ENCODE data around the gene WDR75.

The WDR75 gene

GRCh38 chr2:189440644-189440946, 679 bp upstream of the WDR75 start:
- DNase-seq (ENCODE audit: low read depth, low spot score): no peak
- WGBS (ENCODE audit: insufficient coverage, insufficient read length): no CpG with 5 or more reads among the region's 8 CpGs
- peak overlapping the region; percentile 96; the same call in 1 of the 2 replicates for H3K4me3 ChIP-seq (ENCODE audit: low read length)
- H3K36me3 ChIP-seq (ENCODE audit: control insufficient read depth, insufficient read depth, low read length): no peaks in the 10 kb centered on the region
- H3K9me3 ChIP-seq (ENCODE audit: control insufficient read depth, insufficient read depth, low read length): no peaks in the 10 kb centered on the region
- no peaks in the 10 kb centered on the region for H3K27me3 ChIP-seq (ENCODE audit: control insufficient read depth, insufficient read depth, low read length)
- H3K4me1 ChIP-seq (ENCODE audit: control insufficient read depth, insufficient read depth, low read length): no peaks in the 10 kb centered on the region; the same call in 1 of the 2 replicates
- H3K27ac ChIP-seq (ENCODE audit: low read length): no peak overlapping the region

DNA sequence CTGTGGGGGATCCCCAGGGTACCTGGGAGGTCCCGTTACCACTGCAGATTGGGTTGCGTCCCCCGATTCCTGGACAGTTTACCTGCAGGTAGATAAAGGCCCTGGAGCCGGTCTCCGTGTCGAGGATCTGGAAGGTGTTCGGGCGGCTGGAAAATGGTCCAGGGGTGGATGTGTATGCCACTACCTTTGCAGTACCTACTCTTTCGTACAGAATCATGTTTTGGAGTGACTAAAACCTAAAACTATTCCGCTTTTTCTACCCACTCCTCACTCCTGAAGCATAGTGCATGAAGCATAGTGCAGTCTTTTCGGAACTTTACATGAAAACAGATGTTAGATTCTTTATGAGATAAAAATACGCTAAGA, 418 bp downstream of the WDR75 start:
- no CpG with 5 or more reads among the region's 12 CpGs for WGBS (ENCODE audit: insufficient coverage, insufficient read length)
- no peaks in the 10 kb centered on the region; the same call in 1 of the 2 replicates for H3K4me1 ChIP-seq (ENCODE audit: control insufficient read depth, insufficient read depth, low read length)
- H3K27me3 ChIP-seq (ENCODE audit: control insufficient read depth, insufficient read depth, low read length): no peaks in the 10 kb centered on the region
- H3K27ac ChIP-seq (ENCODE audit: low read length): no peak overlapping the region
- no peaks in the 10 kb centered on the region for H3K36me3 ChIP-seq (ENCODE audit: control insufficient read depth, insufficient read depth, low read length)
- DNase-seq (ENCODE audit: low read depth, low spot score): no peak
- no peaks in the 10 kb centered on the region for H3K9me3 ChIP-seq (ENCODE audit: control insufficient read depth, insufficient read depth, low read length)
- H3K4me3 ChIP-seq (ENCODE audit: low read length): peak overlapping the region; percentile 96; the same call in 1 of the 2 replicates

GRCh38 chr2:189442468-189442867, 1.2 kb downstream of the WDR75 start:
- no peak overlapping the region for H3K27ac ChIP-seq (ENCODE audit: low read length)
- H3K9me3 ChIP-seq (ENCODE audit: control insufficient read depth, insufficient read depth, low read length): no peaks in the 10 kb centered on the region
- DNase-seq (ENCODE audit: low read depth, low spot score): no peak
- no peaks in the 10 kb centered on the region for H3K36me3 ChIP-seq (ENCODE audit: control insufficient read depth, insufficient read depth, low read length)
- no peaks in the 10 kb centered on the region; the same call in 1 of the 2 replicates for H3K4me1 ChIP-seq (ENCODE audit: control insufficient read depth, insufficient read depth, low read length)
- WGBS (ENCODE audit: insufficient coverage, insufficient read length): no CpG with 5 or more reads among the region's 10 CpGs
- H3K27me3 ChIP-seq (ENCODE audit: control insufficient read depth, insufficient read depth, low read length): no peaks in the 10 kb centered on the region
- no peak overlapping the region for H3K4me3 ChIP-seq (ENCODE audit: low read length)

DNA sequence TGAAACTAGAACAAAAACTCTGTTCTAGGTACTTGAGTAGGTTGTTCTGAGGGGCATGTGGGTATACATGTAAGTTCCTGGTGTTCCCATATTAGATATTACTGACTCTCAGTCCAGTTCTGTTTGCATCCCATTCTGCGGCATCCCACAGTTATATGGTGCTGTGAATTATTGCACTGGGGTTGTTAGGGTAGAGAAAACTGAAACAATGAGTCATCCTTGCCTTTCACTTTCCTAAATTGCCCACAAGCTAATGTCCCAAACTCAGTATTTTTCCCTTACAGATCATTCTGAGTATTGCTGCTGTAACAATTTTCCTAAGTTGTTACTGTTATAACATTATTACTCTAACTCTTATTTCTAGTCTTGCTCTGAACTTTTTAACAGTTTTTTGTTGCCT, 3.0 kb downstream of the WDR75 start:
- H3K27ac ChIP-seq (ENCODE audit: low read length): no peak overlapping the region
- no peaks in the 10 kb centered on the region for H3K27me3 ChIP-seq (ENCODE audit: control insufficient read depth, insufficient read depth, low read length)
- WGBS (ENCODE audit: insufficient coverage, insufficient read length): no CpG with 5 or more reads among the region's 1 CpG
- DNase-seq (ENCODE audit: low read depth, low spot score): no peak
- no peaks in the 10 kb centered on the region; the same call in 1 of the 2 replicates for H3K36me3 ChIP-seq (ENCODE audit: control insufficient read depth, insufficient read depth, low read length)
- no peak overlapping the region for H3K4me3 ChIP-seq (ENCODE audit: low read length)
- no peaks in the 10 kb centered on the region for H3K9me3 ChIP-seq (ENCODE audit: control insufficient read depth, insufficient read depth, low read length)
- H3K4me1 ChIP-seq (ENCODE audit: control insufficient read depth, insufficient read depth, low read length): no peaks in the 10 kb centered on the region; the same call in 1 of the 2 replicates

GRCh38 chr2:189446780-189447179, 5.5 kb downstream of the WDR75 start:
- H3K4me3 ChIP-seq (ENCODE audit: low read length): no peak overlapping the region
- no peaks in the 10 kb centered on the region for H3K9me3 ChIP-seq (ENCODE audit: control insufficient read depth, insufficient read depth, low read length)
- H3K27ac ChIP-seq (ENCODE audit: low read length): no peak overlapping the region
- no peaks in the 10 kb centered on the region; the same call in 1 of the 2 replicates for H3K36me3 ChIP-seq (ENCODE audit: control insufficient read depth, insufficient read depth, low read length)
- DNase-seq (ENCODE audit: low read depth, low spot score): no peak
- WGBS (ENCODE audit: insufficient coverage, insufficient read length): no CpG with 5 or more reads among the region's 2 CpGs
- no peaks in the 10 kb centered on the region for H3K4me1 ChIP-seq (ENCODE audit: control insufficient read depth, insufficient read depth, low read length)
- H3K27me3 ChIP-seq (ENCODE audit: control insufficient read depth, insufficient read depth, low read length): no peaks in the 10 kb centered on the region

DNA sequence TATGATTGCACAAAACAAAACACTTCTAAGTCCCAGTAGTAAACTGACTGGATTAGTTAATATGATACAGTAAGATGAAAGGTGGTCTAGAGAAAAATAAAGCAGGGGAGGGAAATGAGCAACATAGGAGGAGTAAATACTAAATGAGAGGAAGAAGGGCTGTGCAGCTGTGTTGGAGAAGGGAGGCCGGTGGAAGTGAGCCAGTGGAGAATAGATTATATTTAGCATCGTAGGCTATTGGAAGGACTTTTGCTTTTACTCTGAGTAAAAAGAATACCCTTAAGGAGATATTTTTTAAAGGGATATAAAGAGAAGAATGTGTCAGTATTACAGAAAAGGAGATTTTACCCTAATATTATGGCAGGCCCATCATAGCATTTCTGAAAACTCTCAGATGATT, 12.7 kb downstream of the WDR75 start:
- no peaks in the 10 kb centered on the region for H3K9me3 ChIP-seq (ENCODE audit: control insufficient read depth, insufficient read depth, low read length)
- no peaks in the 10 kb centered on the region for H3K27me3 ChIP-seq (ENCODE audit: control insufficient read depth, insufficient read depth, low read length)
- peaks cover 9% of the 10 kb centered on the region; the same call in 1 of the 2 replicates for H3K36me3 ChIP-seq (ENCODE audit: control insufficient read depth, insufficient read depth, low read length)
- H3K27ac ChIP-seq (ENCODE audit: low read length): no peak overlapping the region
- no peak overlapping the region for H3K4me3 ChIP-seq (ENCODE audit: low read length)
- no CpG with 5 or more reads among the region's 2 CpGs for WGBS (ENCODE audit: insufficient coverage, insufficient read length)
- no peaks in the 10 kb centered on the region for H3K4me1 ChIP-seq (ENCODE audit: control insufficient read depth, insufficient read depth, low read length)
- DNase-seq (ENCODE audit: low read depth, low spot score): no peak

GRCh38 chr2:189465076-189465475, 23.8 kb downstream of the WDR75 start:
- Histone ChIP-seq H3K27ac (ENCODE audit: low read length) (no peak overlapping the region), H3K27me3 (ENCODE audit: control insufficient read depth, insufficient read depth, low read length) (no peaks in the 10 kb centered on the region), H3K4me1 (ENCODE audit: control insufficient read depth, insufficient read depth, low read length) (no peaks in the 10 kb centered on the region), H3K36me3 (ENCODE audit: control insufficient read depth, insufficient read depth, low read length) (peaks cover 31% of the 10 kb centered on the region; the same call in 1 of the 2 replicates), H3K9me3 (ENCODE audit: control insufficient read depth, insufficient read depth, low read length) (no peaks in the 10 kb centered on the region), H3K4me3 (ENCODE audit: low read length) (no peak overlapping the region)
- no peak for DNase-seq (ENCODE audit: low read depth, low spot score)
- no CpG with 5 or more reads among the region's 1 CpG for WGBS (ENCODE audit: insufficient coverage, insufficient read length)

GRCh38 chr2:189465478-189465877, 24.2 kb downstream of the WDR75 start:
- Histone ChIP-seq H3K27ac (ENCODE audit: low read length) (no peak overlapping the region), H3K9me3 (ENCODE audit: control insufficient read depth, insufficient read depth, low read length) (no peaks in the 10 kb centered on the region), H3K27me3 (ENCODE audit: control insufficient read depth, insufficient read depth, low read length) (no peaks in the 10 kb centered on the region), H3K4me3 (ENCODE audit: low read length) (no peak overlapping the region), H3K36me3 (ENCODE audit: control insufficient read depth, insufficient read depth, low read length) (peaks cover 27% of the 10 kb centered on the region; the same call in 1 of the 2 replicates), H3K4me1 (ENCODE audit: control insufficient read depth, insufficient read depth, low read length) (no peaks in the 10 kb centered on the region)
- DNase-seq (ENCODE audit: low read depth, low spot score): no peak
- WGBS (ENCODE audit: insufficient coverage, insufficient read length): no CpG with 5 or more reads among the region's 3 CpGs

DNA sequence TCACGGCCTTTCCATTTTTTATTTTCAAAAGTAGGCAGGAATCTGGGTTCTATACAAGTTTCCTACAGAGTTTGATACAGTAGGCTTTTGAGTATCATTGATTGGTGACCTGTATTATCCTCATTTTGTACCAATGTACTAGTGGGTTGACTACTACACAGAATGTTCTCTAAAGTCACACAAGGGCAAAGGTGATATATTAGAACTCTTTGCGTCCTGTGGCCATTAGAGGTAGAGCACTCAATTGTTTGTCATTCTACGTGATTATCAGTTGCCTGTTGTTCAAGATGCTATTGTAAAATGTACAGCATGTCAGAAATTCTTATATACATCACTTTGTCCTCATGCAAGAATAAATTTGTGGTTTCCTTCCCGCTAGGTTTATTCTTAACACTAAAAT, 24.8 kb downstream of the WDR75 start:
- Histone ChIP-seq H3K27ac (ENCODE audit: low read length) (no peak overlapping the region), H3K9me3 (ENCODE audit: control insufficient read depth, insufficient read depth, low read length) (no peaks in the 10 kb centered on the region), H3K4me3 (ENCODE audit: low read length) (no peak overlapping the region), H3K36me3 (ENCODE audit: control insufficient read depth, insufficient read depth, low read length) (peaks cover 27% of the 10 kb centered on the region; the same call in 1 of the 2 replicates), H3K4me1 (ENCODE audit: control insufficient read depth, insufficient read depth, low read length) (no peaks in the 10 kb centered on the region), H3K27me3 (ENCODE audit: control insufficient read depth, insufficient read depth, low read length) (no peaks in the 10 kb centered on the region)
- no peak for DNase-seq (ENCODE audit: low read depth, low spot score)
- no CpG with 5 or more reads among the region's 4 CpGs for WGBS (ENCODE audit: insufficient coverage, insufficient read length)

- H3K4me3 ChIP-seq (ENCODE audit: low read length): no peak overlapping the region
- H3K27me3 ChIP-seq (ENCODE audit: control insufficient read depth, insufficient read depth, low read length): no peaks in the 10 kb centered on the region
- H3K36me3 ChIP-seq (ENCODE audit: control insufficient read depth, insufficient read depth, low read length): peaks cover 32% of the 10 kb centered on the region; the same call in 1 of the 2 replicates
- H3K4me1 ChIP-seq (ENCODE audit: control insufficient read depth, insufficient read depth, low read length): no peaks in the 10 kb centered on the region
- no peaks in the 10 kb centered on the region for H3K9me3 ChIP-seq (ENCODE audit: control insufficient read depth, insufficient read depth, low read length)
- H3K27ac ChIP-seq (ENCODE audit: low read length): no peak overlapping the region
- DNase-seq (ENCODE audit: low read depth, low spot score): no peak
Observed at GRCh38 chr2:189466656-189467055, 25.4 kb downstream of the WDR75 start.

- no peak overlapping the region for H3K4me3 ChIP-seq (ENCODE audit: low read length)
- H3K27ac ChIP-seq (ENCODE audit: low read length): no peak overlapping the region
- H3K4me1 ChIP-seq (ENCODE audit: control insufficient read depth, insufficient read depth, low read length): no peaks in the 10 kb centered on the region
- DNase-seq (ENCODE audit: low read depth, low spot score): no peak
- no peaks in the 10 kb centered on the region for H3K27me3 ChIP-seq (ENCODE audit: control insufficient read depth, insufficient read depth, low read length)
- no CpG with 5 or more reads among the region's 1 CpG for WGBS (ENCODE audit: insufficient coverage, insufficient read length)
- H3K36me3 ChIP-seq (ENCODE audit: control insufficient read depth, insufficient read depth, low read length): peaks cover 34% of the 10 kb centered on the region; the same call in 1 of the 2 replicates
- H3K9me3 ChIP-seq (ENCODE audit: control insufficient read depth, insufficient read depth, low read length): no peaks in the 10 kb centered on the region
Observed at GRCh38 chr2:189467160-189467559, 25.9 kb downstream of the WDR75 start.
